ENCODE results near the gene SLC22A1.
"Not testable (repeated sequence)": the region's sequence is repeated elsewhere in the genome, so short reads cannot be mapped to it uniquely, and the experiment has no call there.

The SLC22A1 gene

DNA sequence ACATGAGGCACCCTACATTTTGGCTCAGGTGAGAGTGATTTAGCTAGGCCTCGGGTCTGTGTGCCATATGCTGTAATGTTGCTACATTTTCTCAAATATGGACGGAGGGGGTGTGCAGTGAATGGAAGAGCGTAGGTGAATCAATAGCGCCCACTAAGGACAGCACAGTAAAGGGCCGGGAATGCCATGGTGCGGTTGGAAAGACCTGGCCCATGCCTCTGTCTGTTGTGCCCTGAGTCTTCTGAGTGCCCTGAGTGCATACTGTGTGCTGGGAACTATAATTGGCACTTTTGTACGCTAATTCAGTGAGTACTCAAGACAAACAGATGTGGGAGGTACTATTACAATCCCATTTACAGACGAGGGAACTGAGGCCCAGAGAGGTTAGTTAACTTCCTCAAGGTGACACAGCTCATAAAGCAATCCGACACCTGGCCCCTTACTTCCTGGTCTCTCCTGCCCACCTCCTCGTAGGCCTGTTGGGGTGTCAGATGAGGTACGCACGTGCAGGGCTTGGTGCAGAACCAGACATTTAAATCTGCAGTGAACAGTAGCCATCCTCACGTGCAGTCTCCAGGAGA lies 17.3 kb downstream of the SLC22A1 start:
- no peak for DNase-seq (ENCODE audit: low read depth)

- DNase-seq (ENCODE audit: low read depth): no peak
These were observed 17.8 kb downstream of the SLC22A1 start for GRCh38 chr6:160139420-160139851.

- DNase-seq (ENCODE audit: low read depth): not testable (repeated sequence)
These were observed 18.9 kb downstream of the SLC22A1 start for GRCh38 chr6:160140493-160140892.

GRCh38 chr6:160141001-160141726 lies 19.5 kb downstream of the SLC22A1 start:
- no peak for DNase-seq (ENCODE audit: low read depth)

- no peak for DNase-seq (ENCODE audit: low read depth)
These were observed 20.6 kb downstream of the SLC22A1 start for GRCh38 chr6:160142115-160142715.

DNA sequence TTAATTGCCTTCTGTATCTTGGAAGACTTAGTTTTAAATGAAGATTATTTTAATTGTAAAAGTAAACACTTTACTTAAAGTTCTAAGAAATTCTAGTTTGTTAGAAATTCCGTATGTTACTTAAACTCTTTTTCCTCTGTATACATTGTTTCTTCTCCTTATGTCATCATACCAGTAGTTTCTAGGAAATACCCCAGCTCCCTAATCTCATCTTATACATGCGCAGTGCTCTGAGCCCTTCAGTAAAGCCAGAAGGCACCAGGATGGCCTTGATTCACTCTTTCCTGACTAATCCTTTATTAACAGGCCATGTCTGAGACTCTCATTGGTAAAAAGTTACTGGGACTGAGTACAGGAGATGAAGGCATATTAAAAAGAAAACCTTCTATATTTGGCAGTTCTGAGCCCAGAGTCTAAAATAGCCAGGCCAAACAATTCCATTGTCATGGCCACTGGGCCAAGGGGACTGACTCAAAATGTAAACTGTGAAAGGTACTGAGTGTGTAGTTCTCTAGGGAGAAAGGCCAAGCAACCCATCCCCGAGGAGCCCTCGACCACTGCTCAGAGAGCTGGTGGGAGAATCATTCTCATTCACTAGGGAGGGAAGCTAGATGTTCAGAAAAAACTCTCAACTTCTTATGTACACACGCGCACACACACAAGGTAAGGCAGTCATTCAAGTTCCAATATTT lies 25.0 kb downstream of the SLC22A1 start:
- no peak for DNase-seq (ENCODE audit: low read depth)

DNA sequence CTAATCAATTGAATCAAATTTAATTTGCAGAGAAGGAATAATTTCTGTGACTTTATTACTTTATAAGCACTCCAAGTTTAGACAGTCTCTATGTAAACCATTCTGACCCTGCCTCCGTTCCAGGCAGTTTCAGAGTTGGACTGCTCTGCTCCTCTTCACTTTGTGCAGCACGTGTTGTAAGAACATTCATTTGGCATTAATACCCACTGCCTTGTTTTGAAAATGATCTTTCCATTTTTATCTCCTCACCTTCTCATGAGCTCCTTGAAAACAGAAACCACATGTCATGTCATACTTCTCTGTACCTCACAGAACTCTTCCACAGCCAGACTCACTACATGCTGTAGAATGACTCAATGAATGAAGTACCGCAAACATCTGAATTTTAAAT lies 25.5 kb downstream of the SLC22A1 start:
- no peak for DNase-seq (ENCODE audit: low read depth)

- DNase-seq (ENCODE audit: low read depth): no peak
These were observed 32.9 kb downstream of the SLC22A1 start for GRCh38 chr6:160154471-160154870.

DNA sequence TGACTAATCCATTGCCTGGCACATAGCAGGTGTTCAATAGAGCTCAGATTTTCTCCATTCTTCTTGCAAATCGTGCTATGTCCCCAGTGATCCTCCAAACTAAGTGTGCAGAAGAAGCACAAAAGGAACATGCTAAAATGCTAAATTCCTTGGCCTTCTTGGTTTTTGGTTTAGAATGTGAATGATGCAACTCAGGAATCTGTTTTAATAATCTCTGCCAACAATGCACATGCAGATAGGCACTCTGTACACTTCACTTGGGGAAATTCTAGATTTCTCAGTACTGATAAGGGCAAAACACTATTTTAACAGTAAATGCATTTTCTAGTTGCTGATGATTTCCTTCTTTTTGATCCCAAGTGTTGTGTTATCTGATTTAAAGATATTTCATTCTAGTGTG lies 35.2 kb downstream of the SLC22A1 start:
- no peak for DNase-seq (ENCODE audit: low read depth)

- DNase-seq (ENCODE audit: low read depth): no peak
These were observed 38.8 kb downstream of the SLC22A1 start for GRCh38 chr6:160160450-160160849.

DNA sequence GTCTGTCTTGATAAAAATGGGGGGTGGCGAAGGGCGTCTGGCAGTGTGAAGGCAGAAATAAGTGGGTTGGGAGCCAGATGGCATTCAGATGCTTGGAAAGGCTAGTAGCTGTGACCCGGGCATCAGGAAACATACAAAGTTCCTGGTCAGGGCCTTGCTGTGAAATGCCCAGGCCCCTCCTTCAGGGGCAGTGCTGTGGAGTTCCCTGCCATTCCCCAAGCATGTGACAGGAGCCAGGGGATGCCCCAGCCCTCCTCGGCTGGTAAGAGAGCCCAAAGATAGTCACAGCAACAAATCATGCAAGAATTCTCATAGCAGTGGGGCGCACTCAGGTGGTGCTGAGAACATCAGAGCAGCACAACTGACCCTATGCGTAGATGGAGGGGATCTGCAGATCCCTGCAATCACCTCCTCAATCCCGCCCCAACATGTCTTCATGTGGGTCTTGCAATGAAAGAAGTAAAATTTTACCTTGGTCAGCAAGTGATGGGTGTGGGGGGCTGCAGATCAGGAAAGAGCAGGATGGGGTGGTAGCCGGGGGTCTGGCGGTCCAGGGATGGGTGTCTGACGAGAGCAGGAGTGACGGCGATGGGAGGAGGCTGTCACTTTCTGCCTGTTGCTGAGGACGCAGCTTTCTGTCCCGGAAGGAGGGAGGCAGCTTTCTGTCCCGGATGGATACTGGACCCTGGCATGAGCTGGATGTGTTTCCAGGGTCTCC lies 39.5 kb downstream of the SLC22A1 start:
- DNase-seq (ENCODE audit: low read depth): no peak

- no peak for DNase-seq (ENCODE audit: low read depth)
These were observed 40.0 kb downstream of the SLC22A1 start for GRCh38 chr6:160161647-160161986.

DNA sequence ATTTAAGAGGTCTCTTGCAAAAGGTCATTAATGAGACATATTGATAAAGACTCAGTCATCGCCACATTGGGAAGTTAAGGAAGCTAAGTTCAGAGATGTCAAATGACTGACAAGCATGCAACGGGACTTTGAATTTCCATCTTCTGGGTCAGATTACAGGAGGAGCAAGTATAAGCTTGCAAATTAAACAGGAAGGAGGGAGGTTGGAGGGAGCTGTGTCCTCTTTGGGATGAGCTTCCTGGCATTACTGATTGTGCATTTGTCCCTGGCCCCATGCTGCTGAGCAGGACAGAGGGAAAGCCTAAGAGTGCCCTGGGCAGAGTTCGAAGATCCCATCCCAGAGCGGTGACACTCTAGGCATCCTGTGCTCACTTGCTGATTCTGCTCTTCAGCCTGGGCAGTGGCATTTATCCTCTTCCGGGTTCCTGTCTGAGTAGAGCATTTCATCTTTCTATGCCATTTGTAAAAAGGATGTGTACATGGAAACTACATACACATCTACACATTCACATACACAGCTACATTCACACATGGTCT lies 40.5 kb downstream of the SLC22A1 start:
- DNase-seq (ENCODE audit: low read depth): no peak

GRCh38 chr6:160163425-160163824 lies 41.8 kb downstream of the SLC22A1 start:
- no peak for DNase-seq (ENCODE audit: low read depth)

DNA sequence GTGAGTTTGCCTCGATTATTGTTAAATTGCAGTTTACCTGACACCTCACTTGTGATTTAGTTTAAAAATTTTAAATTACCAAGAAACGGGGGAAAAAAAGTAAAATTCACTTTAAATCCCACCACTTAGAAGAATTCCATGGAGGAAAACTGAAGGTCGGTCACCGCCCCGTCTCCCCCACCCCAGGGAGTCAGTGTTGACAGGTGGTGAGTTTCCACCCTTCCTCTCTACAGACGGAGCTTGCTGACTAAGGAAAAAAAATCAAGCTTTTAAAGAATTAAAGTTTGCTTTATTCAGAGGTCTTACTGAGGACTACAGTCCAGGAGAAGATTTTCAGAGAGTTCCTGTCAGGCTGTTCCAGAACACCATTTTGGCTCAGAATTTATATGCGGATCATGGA lies 42.3 kb downstream of the SLC22A1 start:
- DNase-seq (ENCODE audit: low read depth): no peak

- DNase-seq (ENCODE audit: low read depth): not testable (repeated sequence)
These were observed 44.3 kb downstream of the SLC22A1 start for GRCh38 chr6:160165928-160166327.

- no peak for DNase-seq (ENCODE audit: low read depth)
These were observed 46.2 kb downstream of the SLC22A1 start for GRCh38 chr6:160167604-160168399.

DNA sequence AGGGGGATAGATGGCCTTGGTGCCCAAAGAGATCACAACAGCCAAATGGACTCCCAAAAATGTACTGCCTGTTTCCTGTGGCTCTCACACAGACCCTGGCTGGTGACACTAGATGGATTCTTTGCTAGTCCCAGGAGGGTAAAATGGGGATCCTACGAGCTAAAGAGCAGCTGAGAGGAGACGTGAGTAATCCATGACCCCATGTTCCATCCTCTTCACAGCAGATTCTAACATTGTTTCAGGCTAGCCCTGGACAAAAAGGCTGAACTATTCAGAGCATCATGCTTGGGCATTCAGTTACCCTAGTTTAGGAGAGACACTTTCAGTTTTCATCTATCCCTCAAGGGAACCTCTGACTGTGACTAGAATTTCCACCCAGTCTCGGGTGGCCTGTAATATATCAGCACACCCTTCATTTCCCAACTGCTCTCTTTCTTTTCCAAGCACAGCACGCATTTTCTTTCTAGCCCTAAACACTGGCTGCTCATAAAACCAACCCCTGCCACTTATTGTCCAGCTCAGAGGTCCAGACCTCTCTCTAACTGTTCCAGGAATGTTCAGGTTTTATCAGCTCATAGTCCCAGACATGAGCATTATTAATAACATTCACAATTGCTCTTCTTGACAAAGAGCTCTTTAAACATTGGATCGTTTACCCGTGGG lies 48.5 kb downstream of the SLC22A1 start:
- DNase-seq (ENCODE audit: low read depth): no peak

DNA sequence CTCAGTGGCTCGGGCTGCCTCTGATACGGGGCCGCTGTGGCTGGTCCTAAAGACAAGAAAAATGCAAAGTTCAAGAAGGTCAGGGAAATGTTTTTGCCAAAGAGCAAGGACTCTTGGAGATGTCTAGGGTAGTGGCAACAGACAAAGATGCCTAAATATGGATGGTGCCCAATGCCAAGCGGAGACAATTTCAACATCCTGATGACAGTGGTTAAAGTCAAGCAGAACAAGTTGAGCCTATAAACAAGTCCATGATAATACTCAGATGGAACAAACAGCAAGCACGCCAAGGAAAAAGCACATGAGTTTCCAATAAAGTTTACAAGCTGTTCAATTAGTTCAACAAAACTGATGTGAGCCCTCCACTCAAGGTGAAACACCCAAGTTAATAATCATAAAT lies 51.1 kb downstream of the SLC22A1 start:
- DNase-seq (ENCODE audit: low read depth): no peak

GRCh38 chr6:160173806-160174527 lies 52.4 kb downstream of the SLC22A1 start:
- no peak for DNase-seq (ENCODE audit: low read depth)

All from activated T-cell treated with anti-CD3 and anti-CD28 coated beads for 48 hours (primary cell).